ENCODE measurements around the gene CDHR3. TPM values are rescaled to one million over a fixed set of nuclear protein-coding genes. Genes with fewer than 3 reads are reported as not detected.

Gene CDHR3
- total RNA-seq, 1 experiment from 2014 or later = 0.26 TPM

DNA sequence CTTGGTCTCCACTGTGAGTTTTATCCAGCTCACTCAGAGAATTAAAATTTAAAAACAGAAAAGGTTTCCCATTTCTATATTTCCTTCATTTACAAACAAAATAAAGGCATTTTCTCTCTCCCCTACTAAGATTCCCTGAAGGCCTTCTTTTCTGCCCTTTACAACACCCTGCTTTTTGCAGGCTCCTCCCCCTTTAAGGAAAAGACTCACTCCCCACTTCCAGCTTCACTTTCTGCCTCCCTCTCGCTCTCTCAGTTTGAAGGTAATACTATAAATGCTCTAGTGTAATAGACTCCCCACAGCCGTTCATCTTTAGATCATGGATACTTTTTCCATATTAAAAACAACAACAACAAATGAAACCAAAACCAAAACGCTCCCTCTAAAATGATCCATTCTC, 53.3 kb downstream of the CDHR3 start:
- H3K9me3 ChIP-seq (replicated peaks) = no peaks in the 10 kb centered on the region
- H3K27ac ChIP-seq = no peak overlapping the region
- peaks cover 11% of the 10 kb centered on the region for H3K4me1 ChIP-seq (replicated peaks)
- no peaks in the 10 kb centered on the region for H3K27me3 ChIP-seq (replicated peaks)
- no peaks in the 10 kb centered on the region for H3K36me3 ChIP-seq
- no peak overlapping the region for H3K4me3 ChIP-seq
- no peak for DNase-seq (ENCODE audit: low read depth in 1 of 2, low spot score in 2 of 2)

DNA sequence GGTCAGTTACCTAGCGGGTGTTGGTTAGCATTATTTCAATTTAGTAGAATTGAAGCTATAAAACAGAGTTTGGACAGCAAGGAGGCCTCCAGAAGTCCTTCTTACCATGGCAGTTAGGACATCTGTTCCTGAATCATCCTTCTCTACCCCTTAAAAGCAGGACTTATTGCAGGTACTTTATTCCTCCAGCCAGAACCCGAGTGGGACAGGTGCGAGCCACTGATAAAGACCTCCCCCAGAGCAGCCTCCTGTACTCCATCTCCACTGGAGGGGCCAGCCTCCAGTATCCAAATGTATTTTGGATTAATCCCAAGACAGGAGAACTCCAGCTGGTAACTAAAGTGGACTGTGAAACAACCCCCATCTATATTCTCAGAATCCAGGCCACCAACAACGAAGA, 54.6 kb downstream of the CDHR3 start:
- H3K27me3 ChIP-seq (replicated peaks) = no peaks in the 10 kb centered on the region
- H3K27ac ChIP-seq = no peak overlapping the region
- H3K9me3 ChIP-seq (replicated peaks) = no peaks in the 10 kb centered on the region
- DNase-seq (ENCODE audit: low read depth in 1 of 2, low spot score in 2 of 2) = no peak
- H3K36me3 ChIP-seq = no peaks in the 10 kb centered on the region
- peaks cover 8% of the 10 kb centered on the region for H3K4me1 ChIP-seq (replicated peaks)
- H3K4me3 ChIP-seq = no peak overlapping the region

GRCh38 chr7:106018566-106019469, 55.8 kb downstream of the CDHR3 start:
- no peaks in the 10 kb centered on the region for H3K9me3 ChIP-seq (replicated peaks)
- H3K36me3 ChIP-seq = no peaks in the 10 kb centered on the region
- no peak for DNase-seq (ENCODE audit: low read depth in 1 of 2, low spot score in 2 of 2)

GRCh38 chr7:106019470-106019820, 56.4 kb downstream of the CDHR3 start:
- no peak overlapping the region for H3K27ac ChIP-seq
- no peaks in the 10 kb centered on the region for H3K4me1 ChIP-seq (replicated peaks)
- H3K27me3 ChIP-seq (replicated peaks) = 0 out of 2 replicates have a peak, but pooled peaks cover 2% of the 10 kb centered on the region
- H3K4me3 ChIP-seq = no peak overlapping the region
- DNase-seq (ENCODE audit: low read depth in 1 of 2, low spot score in 2 of 2) = no peak
- H3K36me3 ChIP-seq = no peaks in the 10 kb centered on the region
- no peaks in the 10 kb centered on the region for H3K9me3 ChIP-seq (replicated peaks)

More at GRCh38 chr7:106018566-106019469, 55.8 kb downstream of the CDHR3 start:
- Histone ChIP-seq H3K27ac (no peak overlapping the region), H3K4me1 (replicated peaks) (no peaks in the 10 kb centered on the region), H3K4me3 (no peak overlapping the region), H3K27me3 (replicated peaks) (0 out of 2 replicates have a peak, but pooled peaks cover under 1% of the 10 kb centered on the region)

DNA sequence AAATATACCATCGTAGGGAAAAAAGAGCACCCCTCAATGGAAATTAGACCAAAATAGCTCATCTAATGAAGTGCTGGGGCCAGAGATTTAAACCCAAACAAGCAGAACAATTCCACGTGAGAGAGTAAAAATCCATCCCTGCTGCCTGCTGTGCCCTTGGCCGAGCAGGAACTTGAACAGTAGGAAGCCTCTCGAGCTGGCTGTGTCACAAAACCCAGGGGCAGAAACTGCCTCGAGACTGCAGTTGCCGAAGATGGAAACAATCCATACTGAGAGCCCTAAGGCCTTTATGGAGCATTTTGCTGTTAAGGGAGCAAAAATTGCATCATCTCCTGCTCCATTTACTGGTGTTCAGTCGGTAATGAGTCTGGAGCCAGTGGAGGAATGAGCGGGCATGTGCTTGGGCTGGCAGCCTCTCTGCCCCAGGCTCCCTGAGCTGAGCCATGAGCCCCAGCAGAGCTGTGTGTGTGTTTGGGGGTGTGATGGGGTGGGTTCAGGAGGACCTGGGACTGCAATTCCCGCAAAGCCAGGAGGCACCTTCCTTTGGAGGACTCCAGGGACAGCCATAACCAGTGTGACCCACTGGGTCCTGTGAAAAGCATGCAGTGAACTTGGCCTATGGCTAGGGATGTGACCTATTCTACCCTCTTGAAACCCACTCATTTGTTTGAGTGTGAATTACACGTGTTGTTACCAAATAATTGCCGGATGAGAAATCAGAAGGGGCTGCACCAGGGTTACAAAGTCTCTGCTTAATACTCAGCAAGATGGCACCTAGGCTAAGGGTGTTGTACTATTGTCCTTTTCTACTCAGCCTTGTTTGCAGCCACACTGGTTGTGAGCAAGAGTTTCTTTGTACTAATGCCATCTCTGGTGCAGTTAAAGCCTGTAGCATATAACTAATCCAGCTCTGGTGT, 58.3 kb downstream of the CDHR3 start:
- DNase-seq (ENCODE audit: low read depth in 1 of 2, low spot score in 2 of 2) = no peak
- H3K27ac ChIP-seq = no peak overlapping the region

GRCh38 chr7:106022193-106022821, 59.2 kb downstream of the CDHR3 start:
- H3K4me1 ChIP-seq (replicated peaks) = no peaks in the 10 kb centered on the region
- H3K36me3 ChIP-seq = no peaks in the 10 kb centered on the region
- H3K4me3 ChIP-seq = no peak overlapping the region
- no peaks in the 10 kb centered on the region for H3K9me3 ChIP-seq (replicated peaks)
- DNase-seq (ENCODE audit: low read depth in 1 of 2, low spot score in 2 of 2) = no peak
- H3K27ac ChIP-seq = no peak overlapping the region
- H3K27me3 ChIP-seq (replicated peaks) = 0 out of 2 replicates have a peak, but pooled peaks cover 2% of the 10 kb centered on the region

More for the DNA sequence above, 58.3 kb downstream of the CDHR3 start:
- Histone ChIP-seq H3K4me1 (replicated peaks) (no peaks in the 10 kb centered on the region), H3K4me3 (no peak overlapping the region), H3K27me3 (replicated peaks) (0 out of 2 replicates have a peak, but pooled peaks cover 2% of the 10 kb centered on the region), H3K9me3 (replicated peaks) (no peaks in the 10 kb centered on the region), H3K36me3 (no peaks in the 10 kb centered on the region)

GRCh38 chr7:106023369-106024322, 60.6 kb downstream of the CDHR3 start:
- Histone ChIP-seq H3K4me3 (no peak overlapping the region), H3K27me3 (replicated peaks) (0 out of 2 replicates have a peak, but pooled peaks cover 2% of the 10 kb centered on the region), H3K27ac (no peak overlapping the region), H3K9me3 (replicated peaks) (no peaks in the 10 kb centered on the region), H3K4me1 (replicated peaks) (no peaks in the 10 kb centered on the region), H3K36me3 (no peaks in the 10 kb centered on the region)
- DNase-seq (ENCODE audit: low read depth in 1 of 2, low spot score in 2 of 2) = no peak

DNA sequence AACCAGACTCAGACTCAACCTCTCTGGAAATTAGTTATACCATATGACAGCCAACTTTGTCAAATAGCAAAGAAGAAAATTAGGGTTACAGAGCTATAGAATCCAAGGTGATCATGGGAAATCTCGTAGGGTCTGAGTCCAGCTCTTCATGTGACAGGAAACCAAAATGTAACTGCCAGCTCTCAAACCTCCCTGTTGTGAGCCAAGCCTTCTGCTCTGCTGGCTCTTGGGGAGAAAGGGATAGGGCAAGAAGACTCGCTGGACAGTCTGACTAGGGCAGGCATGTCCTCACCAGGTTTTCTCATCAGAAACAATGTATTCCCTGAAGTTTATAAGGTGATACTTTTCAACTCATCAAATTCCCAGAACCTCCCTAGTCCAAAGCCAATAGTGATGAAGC, 63.0 kb downstream of the CDHR3 start:
- H3K27me3 ChIP-seq (replicated peaks) = 0 out of 2 replicates have a peak, but pooled peaks cover 4% of the 10 kb centered on the region
- H3K9me3 ChIP-seq (replicated peaks) = no peaks in the 10 kb centered on the region
- no peak for DNase-seq (ENCODE audit: low read depth in 1 of 2, low spot score in 2 of 2)
- H3K36me3 ChIP-seq = no peaks in the 10 kb centered on the region
- H3K27ac ChIP-seq = no peak overlapping the region
- no peaks in the 10 kb centered on the region for H3K4me1 ChIP-seq (replicated peaks)
- H3K4me3 ChIP-seq = no peak overlapping the region

DNA sequence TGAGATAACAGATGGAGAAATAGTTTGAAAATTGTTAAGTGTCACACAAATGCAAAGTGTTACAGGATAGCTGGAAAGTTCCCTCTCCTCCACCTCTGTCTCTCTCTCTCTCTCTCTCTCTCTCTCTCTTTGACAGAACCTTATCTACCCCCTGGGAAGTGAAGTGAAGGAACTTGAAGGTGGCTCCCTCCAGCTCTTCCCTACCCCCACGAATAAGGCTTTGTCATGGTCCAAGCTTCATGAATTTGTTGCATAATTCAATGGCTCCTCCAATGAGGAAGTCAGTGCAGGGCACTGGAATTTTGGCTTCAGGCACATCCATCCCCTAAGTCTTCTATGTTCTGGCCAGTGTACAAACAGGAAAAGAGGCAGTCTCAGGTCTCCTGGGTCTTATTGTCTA, 66.4 kb downstream of the CDHR3 start:
- no peaks in the 10 kb centered on the region for H3K36me3 ChIP-seq
- H3K9me3 ChIP-seq (replicated peaks) = no peaks in the 10 kb centered on the region
- no peaks in the 10 kb centered on the region for H3K4me1 ChIP-seq (replicated peaks)
- DNase-seq (ENCODE audit: low read depth in 1 of 2, low spot score in 2 of 2) = no peak
- H3K27me3 ChIP-seq (replicated peaks) = 0 out of 2 replicates have a peak, but pooled peaks cover 2% of the 10 kb centered on the region
- H3K4me3 ChIP-seq = no peak overlapping the region
- no peak overlapping the region for H3K27ac ChIP-seq

DNA sequence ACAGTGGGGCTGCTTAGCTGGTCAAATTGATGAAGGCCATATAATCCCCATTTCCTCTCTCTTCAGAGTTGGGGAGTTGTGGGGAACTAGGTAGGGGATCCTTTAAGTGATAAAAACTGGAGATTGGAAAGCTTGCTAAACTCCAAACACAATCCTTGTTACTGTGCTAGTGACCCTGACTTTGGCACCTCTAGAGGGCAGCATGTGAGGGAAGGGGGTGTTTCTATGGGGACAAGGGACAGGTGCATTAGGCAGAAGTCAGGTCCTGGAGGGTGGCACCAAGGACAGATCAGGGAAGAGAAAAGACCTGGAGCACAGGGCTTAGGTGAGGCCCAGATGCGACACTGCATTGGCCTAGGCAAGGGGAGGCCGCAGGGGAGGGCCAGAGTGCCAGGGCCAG, 66.9 kb downstream of the CDHR3 start:
- H3K27me3 ChIP-seq (replicated peaks) = 0 out of 2 replicates have a peak, but pooled peaks cover 2% of the 10 kb centered on the region

GRCh38 chr7:106031300-106032035, 68.4 kb downstream of the CDHR3 start:
- H3K4me1 ChIP-seq (replicated peaks) = no peaks in the 10 kb centered on the region
- H3K27me3 ChIP-seq (replicated peaks) = 0 out of 2 replicates have a peak, but pooled peaks cover 2% of the 10 kb centered on the region
- DNase-seq (ENCODE audit: low read depth in 1 of 2, low spot score in 2 of 2) = no peak
- no peaks in the 10 kb centered on the region for H3K9me3 ChIP-seq (replicated peaks)
- no peaks in the 10 kb centered on the region for H3K36me3 ChIP-seq
- no peak overlapping the region for H3K4me3 ChIP-seq
- no peak overlapping the region for H3K27ac ChIP-seq

More for the DNA sequence above, 66.9 kb downstream of the CDHR3 start:
- Histone ChIP-seq H3K4me3 (no peak overlapping the region), H3K9me3 (replicated peaks) (no peaks in the 10 kb centered on the region), H3K4me1 (replicated peaks) (no peaks in the 10 kb centered on the region), H3K36me3 (no peaks in the 10 kb centered on the region), H3K27ac (no peak overlapping the region)
- no peak for DNase-seq (ENCODE audit: low read depth in 1 of 2, low spot score in 2 of 2)

DNA sequence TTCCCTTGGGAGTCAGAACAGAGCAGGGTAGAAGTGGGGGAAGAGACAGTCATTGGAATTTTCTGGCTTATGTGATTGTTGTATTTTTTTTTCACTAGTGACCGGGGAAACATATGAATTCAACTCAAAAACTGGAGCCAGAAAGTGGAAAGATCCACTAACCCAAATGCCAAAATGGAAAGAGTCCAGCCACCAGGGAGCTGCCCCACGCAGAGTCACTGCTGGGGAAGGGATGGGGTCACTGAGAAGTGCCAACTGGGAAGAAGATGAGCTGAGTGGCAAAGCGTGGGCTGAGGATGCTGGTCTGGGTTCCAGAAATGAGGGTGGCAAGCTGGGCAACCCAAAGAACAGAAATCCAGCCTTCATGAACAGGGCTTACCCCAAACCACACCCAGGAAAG, 69.2 kb downstream of the CDHR3 start:
- DNase-seq (ENCODE audit: low read depth in 1 of 2, low spot score in 2 of 2) = no peak
- Histone ChIP-seq H3K36me3 (no peaks in the 10 kb centered on the region), H3K9me3 (replicated peaks) (no peaks in the 10 kb centered on the region), H3K4me1 (replicated peaks) (no peaks in the 10 kb centered on the region), H3K4me3 (no peak overlapping the region), H3K27ac (no peak overlapping the region), H3K27me3 (replicated peaks) (0 out of 2 replicates have a peak, but pooled peaks cover 2% of the 10 kb centered on the region)

Measured in SJSA1 (cell line).